ENCODE data around the gene TOP1.

The TOP1 gene

DNA sequence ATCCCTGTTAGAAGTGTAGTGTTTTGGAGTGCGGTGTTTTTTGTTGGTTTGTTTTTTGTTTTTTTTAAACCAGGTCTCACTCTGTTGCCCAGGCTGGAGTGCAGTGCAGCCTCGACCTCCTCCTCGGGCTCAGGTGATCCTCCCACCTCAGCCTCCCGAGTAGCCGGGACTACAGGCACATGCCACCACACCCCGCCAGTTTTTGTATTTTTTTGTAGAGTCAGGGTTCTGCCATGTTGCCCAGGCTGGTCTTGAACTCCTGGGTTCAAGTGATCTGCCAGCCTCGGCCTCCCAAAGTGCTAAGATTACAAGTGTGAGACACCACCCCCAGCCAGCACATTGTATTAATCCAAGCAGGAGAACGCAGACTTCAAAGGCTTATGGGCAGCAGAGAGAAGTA, 1.3 kb upstream of the TOP1 start:
- intact Hi-C loops (cut with DNase I; ENCODE audit: low total_unique reads), result no loop called here
- Histone ChIP-seq H3K36me3 (no peaks in the 10 kb centered on the region), H3K9me3 (no peaks in the 10 kb centered on the region), H3K4me3 (no peak overlapping the region), H3K27ac (no peak overlapping the region), H3K4me1 (peaks cover 0 to 30% (median 15%) of the 10 kb centered on the region in 4 donors), H3K27me3 (no peaks in the 10 kb centered on the region)
- no peak for DNase-seq
- TF ChIP-seq, protein P1, sequence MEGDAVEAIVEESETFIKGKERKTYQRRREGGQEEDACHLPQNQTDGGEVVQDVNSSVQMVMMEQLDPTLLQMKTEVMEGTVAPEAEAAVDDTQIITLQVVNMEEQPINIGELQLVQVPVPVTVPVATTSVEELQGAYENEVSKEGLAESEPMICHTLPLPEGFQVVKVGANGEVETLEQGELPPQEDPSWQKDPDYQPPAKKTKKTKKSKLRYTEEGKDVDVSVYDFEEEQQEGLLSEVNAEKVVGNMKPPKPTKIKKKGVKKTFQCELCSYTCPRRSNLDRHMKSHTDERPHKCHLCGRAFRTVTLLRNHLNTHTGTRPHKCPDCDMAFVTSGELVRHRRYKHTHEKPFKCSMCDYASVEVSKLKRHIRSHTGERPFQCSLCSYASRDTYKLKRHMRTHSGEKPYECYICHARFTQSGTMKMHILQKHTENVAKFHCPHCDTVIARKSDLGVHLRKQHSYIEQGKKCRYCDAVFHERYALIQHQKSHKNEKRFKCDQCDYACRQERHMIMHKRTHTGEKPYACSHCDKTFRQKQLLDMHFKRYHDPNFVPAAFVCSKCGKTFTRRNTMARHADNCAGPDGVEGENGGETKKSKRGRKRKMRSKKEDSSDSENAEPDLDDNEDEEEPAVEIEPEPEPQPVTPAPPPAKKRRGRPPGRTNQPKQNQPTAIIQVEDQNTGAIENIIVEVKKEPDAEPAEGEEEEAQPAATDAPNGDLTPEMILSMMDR (IDR thresholded peaks at IDR 0.05), result no peak

DNA sequence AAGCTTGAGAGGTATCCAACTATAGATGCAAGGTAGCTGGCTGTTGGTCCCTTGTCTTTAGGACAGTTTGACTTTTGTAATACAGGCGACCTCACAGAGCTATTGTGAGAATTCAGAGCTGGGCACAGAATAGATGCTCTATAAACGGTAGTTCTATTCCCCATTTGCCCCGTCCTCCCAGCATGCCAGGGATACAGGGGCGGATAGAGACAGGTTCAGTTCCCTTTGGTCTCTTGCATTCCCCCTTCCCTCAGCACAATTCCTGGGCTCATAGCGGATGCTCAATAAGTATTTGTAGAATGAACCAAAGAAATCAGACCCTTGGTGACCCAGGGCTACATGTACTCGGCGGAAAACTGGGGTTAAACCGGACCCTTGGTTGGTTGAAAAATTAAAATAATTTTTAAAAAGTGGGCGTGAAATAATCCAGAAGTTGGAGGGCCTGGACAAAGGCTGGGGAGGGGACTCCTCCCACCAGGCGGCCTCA, 707 bp upstream of the TOP1 start:
- Histone ChIP-seq H3K9me3 (no peaks in the 10 kb centered on the region), H3K27me3 (no peaks in the 10 kb centered on the region), H3K36me3 (no peaks in the 10 kb centered on the region), H3K4me1 (peaks cover 0 to 36% (median 20%) of the 10 kb centered on the region in 4 donors), H3K4me3 (peak overlapping the region; percentile 81 to 100), H3K27ac (peak overlapping the region; percentile 2 to 20)
- intact Hi-C loops (cut with DNase I; ENCODE audit: low total_unique reads), result no loop called here
- TF ChIP-seq, protein P1 (IDR thresholded peaks at IDR 0.05), result no peak
- no peak for DNase-seq

DNA sequence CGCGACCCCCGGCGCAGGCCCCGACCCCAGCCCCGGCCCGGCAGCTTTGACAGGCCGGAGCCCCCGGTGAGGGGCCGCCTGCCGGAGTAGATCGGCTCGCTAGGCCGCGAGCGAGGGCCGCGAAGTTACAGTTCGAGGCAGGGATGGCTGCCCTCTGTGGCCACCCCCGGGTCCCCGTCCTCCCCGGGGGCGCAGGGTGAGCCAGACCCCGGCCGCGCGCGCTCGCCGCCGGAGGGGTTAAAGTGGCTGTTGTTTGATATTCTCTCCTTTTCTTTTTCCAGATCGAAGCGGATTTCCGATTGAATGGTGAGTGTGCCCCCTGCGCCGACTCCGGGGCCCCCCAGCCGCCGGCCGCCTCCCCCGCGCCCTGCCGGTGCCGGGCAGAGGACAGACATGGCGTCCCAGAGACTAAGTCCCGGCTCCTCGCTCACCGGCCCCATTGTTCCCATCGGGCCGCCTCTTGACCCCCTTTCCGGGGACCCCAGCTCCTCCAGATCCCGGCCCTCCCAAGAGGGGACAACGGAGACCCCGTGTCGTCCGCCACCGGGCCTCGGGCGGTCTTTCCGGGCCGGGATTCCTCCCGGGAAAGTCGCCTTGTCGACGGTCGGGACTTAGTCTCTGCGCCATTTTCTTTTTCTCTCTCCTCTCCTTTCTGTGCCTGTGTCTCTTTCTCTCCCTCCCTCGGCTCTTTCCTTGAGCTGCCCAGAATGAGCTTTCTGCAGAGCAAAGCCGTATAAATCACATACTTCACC, 704 bp downstream of the TOP1 start:
- DNase-seq, result peak; percentile 35 to 69
- TF ChIP-seq, protein P1 (IDR thresholded peaks at IDR 0.05), result no peak
- Histone ChIP-seq H3K27me3 (no peaks in the 10 kb centered on the region), H3K4me1 (peaks cover 0 to 50% (median 23%) of the 10 kb centered on the region in 4 donors), H3K9me3 (no peaks in the 10 kb centered on the region), H3K27ac (peak overlapping the region; percentile 96 to 99), H3K36me3 (no peaks in the 10 kb centered on the region), H3K4me3 (peak overlapping the region; percentile 81 to 100)
- intact Hi-C loops (cut with DNase I; ENCODE audit: low total_unique reads), result no loop called here

DNA sequence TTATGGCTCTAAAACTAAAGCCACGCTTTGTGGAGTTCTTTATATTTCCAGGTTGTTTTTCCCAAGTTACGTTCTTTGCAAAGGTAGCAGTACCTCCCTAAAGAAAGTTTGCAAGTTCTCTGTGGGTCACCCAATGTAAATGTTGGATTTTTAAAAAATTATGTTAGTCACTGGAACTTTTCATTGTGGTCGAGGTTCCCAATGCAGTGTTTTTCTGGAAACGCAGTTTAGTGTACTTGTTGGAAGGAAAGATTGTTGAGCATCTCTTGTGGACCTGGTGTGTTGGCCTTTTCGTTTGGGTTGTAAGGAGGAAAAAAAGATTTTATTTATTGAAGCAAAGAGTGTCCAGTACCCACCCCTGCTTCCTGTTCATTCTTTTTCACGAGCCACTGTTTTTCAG, 1.4 kb downstream of the TOP1 start:
- Histone ChIP-seq H3K36me3 (no peaks in the 10 kb centered on the region), H3K4me1 (peaks cover 0 to 56% (median 26%) of the 10 kb centered on the region in 4 donors), H3K27me3 (no peaks in the 10 kb centered on the region), H3K9me3 (no peaks in the 10 kb centered on the region), H3K4me3 (peak overlapping the region; percentile 81 to 100), H3K27ac (peak overlapping the region; percentile 96 to 99)
- intact Hi-C loops (cut with DNase I; ENCODE audit: low total_unique reads), result no loop called here
- no peak for DNase-seq
- TF ChIP-seq, protein P1 (IDR thresholded peaks at IDR 0.05), result no peak

DNA sequence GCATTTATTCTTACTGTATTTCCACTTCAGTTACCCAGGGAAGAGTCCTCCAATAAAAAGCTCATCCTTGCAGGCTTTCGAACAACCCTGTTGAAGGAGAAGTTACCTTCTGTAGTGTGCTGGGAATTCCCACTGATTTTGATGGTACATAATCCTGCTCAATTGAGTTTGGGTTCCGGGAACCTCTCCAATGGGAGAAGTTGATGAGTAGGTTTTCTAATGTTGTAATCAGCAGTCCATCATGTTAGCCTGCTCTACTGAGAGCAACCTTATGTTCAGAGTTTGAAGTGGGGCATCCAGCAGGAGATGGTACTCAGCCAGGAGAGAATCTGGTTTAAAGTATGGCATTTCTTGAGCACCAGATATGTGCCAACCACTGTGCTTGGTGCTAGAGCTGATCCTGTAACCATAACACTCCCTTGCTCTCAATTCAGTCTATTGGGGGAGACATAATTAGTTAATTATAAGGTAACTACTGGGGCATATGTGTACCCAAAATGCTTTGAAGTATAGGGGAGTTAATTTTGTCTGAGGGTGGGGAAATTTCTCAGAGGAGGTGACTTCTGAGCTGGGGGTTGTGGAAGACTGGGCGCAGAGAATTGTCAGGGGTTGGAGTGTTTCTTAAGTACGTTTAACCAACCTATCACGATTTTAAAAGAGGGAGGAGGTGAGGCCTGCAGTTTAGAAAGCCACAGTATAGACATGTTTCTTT, 2.1 kb downstream of the TOP1 start:
- no peaks in the 10 kb centered on the region for H3K27me3 ChIP-seq
- H3K36me3 ChIP-seq, result no peaks in the 10 kb centered on the region
- DNase-seq, result no peak
- H3K4me1 ChIP-seq, result peaks cover 0 to 62% (median 28%) of the 10 kb centered on the region in 4 donors
- H3K9me3 ChIP-seq, result no peaks in the 10 kb centered on the region
- peak overlapping the region; percentile 81 to 100 for H3K4me3 ChIP-seq
- intact Hi-C loops (cut with DNase I; ENCODE audit: low total_unique reads), result no loop called here
- TF ChIP-seq, protein P1 (IDR thresholded peaks at IDR 0.05), result no peak
- H3K27ac ChIP-seq, result peak overlapping the region in 1 of 2 donors; percentile 99

Data from tibial artery (tissue), 4 donors.